Lung microvascular endothelial cell (primary cell): ENCODE measurements around the gene MRPL24. TPM values are rescaled to one million over a fixed set of nuclear protein-coding genes. Genes with fewer than 3 reads are reported as not detected.
"Not testable (repeated sequence)": the region's sequence is repeated elsewhere in the genome, so short reads cannot be mapped to it uniquely, and the experiment has no call there.

Experiments
- DNase-seq, 2 donors: peaks; one replicate each; pipeline versions ENCODE4 v3.0.0 to v3.0.0-alpha.2; 2010; ENCODE audit warnings: low read depth in 2 of 2
- total RNA-seq: library from RNA; depleted of rRNA; stranded (reverse); fragments of >200 nt; gene quantifications from 2 replicates; pipeline ENCODE4 v1.2.1, GENCODE V29; 2014

MRPL24 gene
- total RNA-seq, 1 donor from 2014 or later: 40.3 TPM

DNA sequence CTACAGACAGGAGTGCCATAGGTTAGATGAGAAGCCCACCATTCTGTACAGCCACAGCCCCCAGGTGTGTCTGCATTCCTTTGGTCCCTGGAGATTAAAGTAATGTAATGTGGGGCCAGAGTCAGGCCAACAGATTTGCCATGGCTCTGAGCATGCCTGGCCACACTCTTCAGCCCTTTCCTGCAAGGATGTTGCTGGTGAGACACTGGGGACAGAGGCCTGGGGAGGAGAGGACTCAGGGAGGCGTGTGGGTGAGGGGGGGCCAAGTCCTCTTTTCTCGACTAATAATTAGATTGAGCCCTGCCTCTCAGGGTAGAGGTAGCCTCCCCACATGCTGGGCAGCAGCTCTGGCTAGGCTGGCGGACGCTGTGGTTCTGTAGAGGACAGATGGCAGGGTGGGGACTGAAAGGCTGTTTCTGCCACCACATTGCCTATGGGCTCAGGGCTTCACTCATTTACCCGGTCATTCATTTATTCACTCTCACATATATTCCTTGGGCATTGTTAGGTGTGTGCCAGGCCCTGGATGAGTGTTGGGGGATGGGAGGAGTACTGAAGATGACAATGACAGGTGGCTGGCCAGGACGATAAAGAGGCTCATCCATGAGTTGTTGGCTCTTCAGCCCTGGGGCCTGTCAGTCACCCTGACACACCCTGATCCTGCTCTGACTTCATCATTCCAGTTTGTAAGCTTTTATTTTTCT is 19.4 kb upstream of the MRPL24 start:
- DNase-seq: no peak

DNA sequence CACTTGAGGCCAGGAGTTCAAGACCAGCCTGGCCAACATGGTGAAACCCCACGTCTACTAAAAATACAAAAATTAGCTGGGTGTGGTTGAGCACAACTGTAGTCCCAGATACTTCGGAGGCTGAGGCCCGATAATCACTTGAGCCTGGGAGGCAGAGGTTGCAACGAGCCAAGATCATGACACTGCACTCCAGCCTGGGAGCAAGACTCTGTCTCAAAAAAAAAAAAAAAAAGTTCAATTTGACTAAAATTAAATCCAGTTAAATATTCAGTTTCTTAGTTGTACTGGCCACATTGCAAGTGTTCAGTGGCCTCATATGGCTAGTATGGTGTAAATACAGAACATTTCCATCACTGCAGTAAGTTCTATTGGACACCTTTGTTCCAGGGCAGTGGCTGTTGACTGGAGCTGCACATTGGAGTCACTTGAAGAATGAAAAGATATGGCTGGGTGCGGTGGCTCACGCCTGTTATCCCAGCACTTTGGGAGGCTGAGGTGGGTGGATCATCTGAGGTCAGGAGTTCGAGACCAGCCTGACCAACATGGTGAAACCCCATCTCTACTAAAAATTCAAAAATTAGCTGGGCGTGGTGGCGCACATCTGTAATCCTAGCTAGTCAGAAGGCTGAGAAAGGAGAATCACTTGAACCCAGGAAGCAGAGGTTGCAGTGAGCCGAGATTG is 16.8 kb upstream of the MRPL24 start:
- DNase-seq: not testable (repeated sequence)

DNA sequence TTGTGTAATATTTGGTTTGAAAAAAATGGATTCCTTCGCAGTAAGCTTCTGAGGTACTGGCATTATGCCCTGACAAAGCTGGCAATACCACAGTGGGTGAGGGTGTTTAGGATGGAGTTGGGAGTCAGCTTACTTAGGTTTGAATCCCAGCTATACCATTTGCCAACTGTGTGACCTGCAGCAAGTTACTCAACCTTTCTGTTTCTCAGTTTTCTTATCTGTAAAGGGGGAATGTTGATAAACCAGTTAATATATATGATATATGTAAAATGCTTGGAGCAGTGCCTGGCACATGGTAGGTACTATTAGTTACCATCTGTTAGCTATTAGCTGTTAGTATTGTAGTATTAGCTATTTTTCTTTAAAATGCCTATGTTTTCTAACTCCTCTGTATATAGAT is 15.5 kb upstream of the MRPL24 start:
- no peak for DNase-seq

DNA sequence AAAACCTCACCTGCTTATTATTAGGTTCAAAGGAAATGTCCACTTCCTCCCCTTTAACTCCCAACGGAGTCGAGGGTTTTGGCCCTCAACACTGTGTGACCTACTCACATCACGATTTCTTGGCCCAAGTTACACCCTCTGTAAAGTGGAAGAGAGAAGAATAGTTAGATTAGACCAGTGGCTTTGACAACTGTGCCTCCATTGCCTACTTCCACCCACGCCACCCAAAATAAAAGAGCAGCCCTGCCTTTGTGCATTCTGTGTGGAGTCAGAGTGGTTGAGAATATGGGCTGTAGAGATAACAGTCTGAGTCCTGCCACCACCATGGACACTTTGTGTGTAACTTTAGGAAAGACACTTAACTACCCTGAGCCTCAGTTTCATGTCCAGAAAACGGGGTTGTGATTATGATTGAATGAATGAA is 14.7 kb upstream of the MRPL24 start:
- DNase-seq: no peak

DNA sequence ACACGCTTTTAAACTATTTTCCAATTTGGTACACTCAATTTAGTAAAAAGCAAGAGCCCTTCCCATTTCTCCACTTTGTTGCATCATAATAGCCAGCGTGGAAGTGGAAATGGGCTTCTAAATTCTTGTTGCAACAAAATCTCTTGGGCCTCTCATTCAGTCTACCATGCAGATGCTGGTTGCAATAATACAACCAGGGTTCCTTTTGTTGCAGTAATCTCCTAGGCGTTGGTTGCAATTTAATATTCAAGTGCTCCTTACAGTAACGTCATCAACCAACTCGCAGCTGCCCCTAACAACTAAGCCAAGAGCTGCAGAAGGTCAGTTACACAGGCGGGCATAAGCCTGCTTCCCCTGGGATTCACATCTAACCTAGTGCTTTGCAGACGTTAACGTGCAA is 13.3 kb upstream of the MRPL24 start:
- no peak for DNase-seq

DNA sequence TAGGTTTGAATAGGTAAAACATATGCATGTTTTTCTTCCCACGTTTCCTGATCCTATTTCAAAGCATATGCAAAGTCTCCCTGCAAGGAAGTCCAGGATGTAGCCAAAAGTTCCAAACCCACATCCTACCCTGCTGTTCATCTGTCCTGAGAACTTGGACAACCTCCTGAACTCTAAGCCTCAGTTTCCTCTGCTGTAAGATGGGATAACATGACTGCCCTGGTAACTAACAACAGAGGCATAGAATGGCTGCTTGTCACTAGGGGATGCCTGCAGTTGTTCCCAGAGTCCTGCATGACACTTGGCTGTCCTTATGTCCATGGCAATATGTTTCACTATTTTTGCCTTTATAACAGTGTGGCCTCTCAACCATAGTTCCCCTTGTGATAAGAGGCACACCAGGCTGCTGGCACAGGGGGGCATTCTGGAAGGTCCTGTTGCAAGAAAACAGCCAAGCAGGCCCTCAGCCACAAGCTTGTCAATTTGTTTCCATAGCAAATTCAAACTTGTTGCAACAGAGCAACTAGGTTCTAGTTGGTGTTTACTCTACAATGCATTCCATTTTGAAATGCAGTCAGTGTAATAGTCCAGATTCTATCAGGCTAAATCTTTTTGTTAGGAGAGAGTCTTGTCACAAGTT is 12.1 kb upstream of the MRPL24 start:
- peak; percentile 13 to 41 for DNase-seq

DNA sequence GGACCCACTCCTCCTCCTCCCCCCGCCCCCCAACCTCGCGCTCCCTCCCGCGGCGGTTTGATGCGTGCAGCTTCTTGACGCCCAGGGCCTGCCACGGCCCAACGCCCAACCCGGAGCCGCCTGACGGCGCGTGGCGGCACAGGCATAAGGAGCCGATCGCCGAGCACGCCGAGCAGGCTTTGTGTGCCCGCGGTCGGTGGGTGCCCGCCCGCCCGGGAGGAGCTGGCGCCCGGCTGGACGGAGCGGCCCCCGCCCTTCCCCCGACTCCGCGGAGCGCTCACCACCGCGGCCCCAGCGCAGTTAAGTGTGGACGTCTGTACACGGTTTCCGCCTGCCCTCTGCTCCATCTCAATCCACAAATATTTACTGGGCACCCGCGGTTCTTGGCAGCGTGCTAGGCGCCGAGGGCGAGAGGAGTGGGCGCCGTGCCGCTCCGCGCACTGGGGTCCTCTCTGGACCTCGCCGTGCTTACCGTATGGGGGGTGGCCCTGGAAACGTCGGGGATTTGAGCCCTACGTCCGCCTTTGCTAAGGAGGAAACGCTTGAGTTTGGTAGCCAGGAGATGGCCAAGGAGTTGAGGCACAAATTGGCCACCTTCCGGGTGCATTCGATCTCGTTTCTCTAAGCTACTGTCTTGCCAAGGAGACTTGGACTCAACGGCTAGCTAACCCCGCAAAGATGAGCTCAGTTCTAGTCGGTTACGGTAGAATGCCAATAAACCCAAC is 11.0 kb upstream of the MRPL24 start:
- DNase-seq: peak; percentile 97 to 98

DNA sequence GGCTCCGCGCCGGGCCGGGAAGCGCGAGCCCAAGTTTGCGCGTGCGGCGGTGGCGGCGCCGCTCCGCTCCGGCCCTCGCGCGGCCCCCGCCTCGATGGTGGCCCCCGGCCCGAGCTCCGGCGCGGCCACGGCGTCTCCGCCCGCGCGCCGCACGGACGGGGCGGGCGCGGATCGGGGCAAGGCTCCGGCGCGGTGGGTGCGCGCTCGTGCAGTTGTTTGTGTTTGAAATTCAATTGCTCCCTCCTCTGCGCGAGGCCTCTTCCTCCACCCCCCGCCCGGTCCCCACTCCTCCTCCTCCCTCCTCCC is 10.5 kb upstream of the MRPL24 start, which contains the start of gene HDGF:
Gene HDGF, minus strand, starts transcription at position 225 of the 306 bp plus-strand sequence. CDS start 246 bp downstream, outside the sequence.
- DNase-seq: no peak

DNA sequence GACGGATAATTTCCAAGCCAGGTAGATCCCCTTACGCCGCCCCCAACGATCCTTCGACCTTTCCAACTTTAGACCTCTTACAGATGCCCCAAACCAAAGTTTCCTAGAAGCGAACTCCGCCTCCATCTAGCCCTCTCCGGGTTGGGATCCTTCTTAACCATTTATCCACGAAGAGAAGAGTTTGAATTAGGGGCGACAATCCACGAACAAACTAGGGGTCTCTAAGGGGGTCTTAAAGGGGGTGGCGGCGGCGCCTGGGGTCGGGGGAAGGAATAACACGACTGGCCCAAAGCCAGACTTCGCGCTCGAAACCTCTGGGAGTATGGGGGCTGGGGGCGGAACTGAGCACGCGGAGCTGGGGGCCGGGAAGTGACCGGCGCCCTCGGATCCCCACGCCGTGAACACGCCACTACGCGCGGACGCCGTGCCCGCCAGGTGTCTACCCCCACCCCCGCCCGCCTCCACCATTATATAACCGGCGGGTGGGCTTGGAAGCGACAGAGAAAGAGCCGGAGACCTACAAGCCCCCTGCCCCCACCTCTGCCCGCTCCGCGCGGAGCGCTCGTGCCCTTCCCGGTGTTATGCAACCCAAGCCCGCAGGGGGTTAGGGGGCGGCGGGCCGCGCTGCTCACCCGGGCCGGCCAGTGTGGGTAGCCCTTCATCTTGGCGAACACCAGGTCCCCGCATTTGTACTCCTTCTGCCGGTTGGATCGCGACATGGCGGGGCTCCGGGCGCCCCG is 10.0 kb upstream of the MRPL24 start:
- peak; percentile 43 to 56 for DNase-seq

DNA sequence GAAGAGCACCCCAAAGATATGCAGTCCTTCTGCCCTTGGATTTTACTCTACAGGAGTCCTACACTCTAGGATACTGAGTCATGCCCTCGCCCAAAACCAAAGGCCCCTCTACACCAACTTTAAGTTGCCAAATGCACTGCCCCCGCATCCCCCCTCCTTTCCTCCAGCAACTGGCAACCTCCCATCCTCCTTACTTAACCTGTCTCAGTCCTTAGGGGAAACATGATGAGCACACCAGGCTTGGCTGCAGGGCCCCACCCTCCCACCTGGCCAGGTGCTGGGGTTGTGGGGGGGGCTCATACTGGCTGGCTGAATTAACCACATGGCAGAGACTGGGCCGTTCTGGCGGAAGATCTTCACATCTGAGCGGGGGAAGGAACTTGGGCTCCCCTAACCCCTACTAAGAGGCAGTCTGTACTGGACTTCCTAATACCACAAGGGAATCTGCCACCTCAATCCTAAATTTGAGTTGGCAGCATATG is 9.3 kb upstream of the MRPL24 start:
- DNase-seq: peak; percentile 9 to 10

DNA sequence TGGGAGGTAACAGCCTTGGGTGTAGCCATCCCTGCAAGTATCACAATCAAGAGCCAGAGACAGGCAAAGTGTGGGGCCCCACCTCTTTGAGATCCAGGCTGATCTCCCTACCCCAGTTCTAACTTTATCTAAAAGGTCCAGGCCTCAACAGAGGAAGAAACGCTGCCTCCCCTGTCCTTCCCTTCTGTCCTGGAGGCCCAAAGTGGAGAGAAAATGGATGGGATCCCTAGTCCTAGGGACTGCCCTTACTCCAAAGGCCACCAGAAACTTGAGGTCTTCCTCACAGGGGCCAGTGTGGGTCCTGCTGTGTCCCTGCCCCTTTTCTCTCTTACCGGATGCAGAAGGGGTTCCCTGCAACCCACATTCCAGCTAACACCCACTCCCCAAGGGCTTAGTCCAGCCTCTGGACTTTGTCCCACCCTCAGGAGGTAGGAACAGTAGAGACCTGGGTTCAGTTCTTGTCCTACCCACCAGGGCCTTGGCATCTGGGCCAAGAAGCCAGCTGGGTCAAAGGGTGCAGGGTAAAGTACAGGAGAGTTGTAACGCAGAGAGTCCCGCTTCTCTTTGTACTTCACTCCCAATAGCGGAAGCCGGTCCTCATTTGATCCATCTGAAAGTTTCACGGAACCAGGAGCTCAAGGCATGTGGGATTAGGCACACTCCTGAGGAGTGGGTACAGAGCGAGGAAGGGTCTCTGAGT is 8.7 kb upstream of the MRPL24 start:
- peak in 1 of 2 donors; percentile 9 for DNase-seq

DNA sequence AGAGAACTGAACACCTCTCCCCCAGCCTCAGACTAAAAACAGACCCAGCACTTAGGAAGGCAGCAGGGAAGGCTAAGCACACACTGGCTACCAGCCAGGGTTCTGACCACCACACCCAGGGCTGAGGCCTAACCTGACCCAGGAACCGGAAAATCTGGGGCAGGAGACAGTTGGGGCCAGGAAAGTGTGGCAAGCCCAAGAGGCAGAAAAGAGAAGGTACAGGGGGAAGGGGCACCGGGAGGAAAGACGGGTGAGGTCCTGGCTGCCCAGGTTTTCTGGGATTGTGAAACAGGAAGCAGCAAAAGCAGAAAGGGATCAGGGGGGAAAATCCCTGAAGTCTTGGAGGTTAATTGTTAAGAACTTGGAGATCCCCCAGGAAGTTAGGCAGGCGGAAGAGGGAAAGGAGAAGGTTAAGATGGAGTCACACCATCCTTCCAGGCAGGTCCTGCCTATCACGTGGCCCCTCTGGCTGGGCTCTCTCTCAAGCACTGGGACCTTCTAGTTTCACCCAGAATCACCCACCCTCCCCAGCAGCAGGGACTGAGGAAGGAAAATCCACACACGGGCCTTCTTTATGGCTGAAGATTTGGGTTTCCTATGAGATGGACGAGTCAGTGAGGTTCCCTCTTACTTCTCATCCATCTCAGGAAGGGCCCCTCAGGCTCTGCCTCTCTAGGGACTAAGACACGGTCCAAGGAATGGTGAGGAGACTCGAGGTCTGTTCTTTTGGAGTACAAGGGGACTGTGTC is 8.0 kb upstream of the MRPL24 start:
- DNase-seq: peak; percentile 50 to 79

DNA sequence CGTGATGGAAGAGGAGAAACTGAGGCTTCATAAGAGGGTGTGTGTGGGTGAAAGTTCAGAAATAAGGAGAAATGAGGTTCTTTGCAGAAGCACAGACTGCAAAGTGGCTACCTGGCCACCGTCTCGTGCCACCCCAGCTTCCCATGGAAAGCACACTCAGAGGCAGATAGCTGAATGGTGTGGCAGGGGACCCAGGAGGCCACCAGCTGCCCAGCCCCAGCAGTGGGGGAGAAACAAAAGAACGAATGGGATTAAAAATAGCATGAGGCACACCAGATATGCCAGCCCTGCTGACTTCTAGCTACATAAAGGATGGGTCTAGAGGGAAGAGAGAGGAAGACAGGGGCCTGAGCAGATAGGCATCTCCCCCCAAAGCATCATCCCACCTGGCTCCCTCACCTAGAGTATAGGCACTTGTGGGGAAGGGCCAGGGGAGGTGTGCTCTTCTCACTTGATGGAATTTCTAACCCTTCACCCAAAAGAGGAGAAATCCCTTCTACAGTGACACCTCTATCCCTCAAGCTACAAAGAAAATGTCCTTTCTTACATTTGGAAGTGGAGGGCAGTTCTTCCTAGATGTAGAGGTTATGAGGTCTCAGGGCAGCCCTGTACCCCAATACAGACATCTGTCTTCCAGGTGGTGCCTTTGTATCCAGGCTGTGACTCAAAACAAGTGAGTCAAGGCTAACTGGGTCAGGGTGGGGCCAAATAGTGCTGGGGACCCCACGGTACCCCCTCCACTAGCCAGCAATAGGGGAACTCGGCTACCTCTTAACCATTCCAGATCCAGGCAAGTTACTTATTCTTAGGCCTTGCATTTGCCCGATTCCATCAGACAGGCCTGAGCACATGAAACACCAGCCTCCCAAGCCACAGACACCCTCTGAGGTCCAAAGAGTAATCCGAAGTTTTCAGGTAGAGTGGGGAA is 7.1 kb upstream of the MRPL24 start:
- peak; percentile 9 to 36 for DNase-seq

DNA sequence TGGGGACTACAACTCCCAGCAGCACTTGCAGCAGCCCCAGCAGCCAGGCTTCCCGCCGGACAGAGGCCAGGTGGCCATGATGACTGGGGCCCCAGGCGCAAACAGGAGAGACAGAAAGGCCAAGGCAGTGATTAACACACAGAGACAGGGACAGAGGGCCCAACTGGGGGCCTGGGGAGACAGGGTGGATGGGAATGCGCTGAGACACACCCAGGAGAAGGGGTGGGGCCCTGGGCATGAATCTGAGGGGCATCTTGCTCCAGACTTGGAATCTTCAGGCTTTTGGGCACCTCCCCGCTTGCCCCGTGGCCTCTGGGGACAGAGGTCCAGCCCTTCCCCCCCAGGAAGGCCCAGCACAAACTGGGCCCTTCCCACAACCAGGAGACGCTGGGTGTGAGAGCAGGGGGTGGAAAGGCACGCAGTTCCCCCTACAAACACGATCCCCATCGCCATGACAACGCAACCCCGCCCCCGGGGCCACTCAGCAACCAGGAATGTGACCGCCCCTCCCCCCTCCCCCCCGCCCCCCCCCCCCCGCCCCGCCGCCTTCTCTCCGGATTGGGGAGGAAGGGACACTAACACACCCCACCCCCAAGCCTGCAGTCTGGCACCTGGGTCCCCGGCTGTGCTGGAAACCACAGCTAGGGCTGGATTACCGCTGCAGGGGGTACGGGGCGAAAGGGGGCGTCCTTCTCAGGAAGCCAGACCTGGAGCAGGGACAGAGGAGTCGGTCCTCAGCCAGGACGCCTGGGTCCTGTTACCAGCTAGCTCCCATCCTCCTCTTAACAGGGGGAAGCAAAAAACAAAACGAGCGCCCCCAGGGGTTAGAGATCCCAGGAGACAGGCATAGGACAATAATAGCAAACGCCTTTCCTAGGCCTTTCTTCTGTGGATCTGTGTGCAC is 6.1 kb upstream of the MRPL24 start:
- DNase-seq: peak; percentile 95 to 97

DNA sequence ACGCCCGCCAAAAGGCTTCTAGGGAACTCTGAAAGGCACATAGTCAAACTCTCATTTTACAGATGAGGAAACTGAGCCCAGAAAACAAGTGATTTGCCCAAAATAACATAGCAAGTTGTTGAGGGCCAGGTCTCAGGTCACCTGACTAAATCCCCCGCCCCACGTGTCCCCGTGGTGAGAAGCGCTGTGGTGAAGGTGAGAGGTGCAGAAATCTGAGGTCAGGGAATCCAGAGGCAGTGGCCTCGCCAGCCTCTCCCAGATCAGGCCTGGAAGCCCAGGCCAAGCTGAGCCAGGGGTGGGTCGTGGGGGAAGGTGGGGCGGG is 5.5 kb upstream of the MRPL24 start:
- DNase-seq: no peak

DNA sequence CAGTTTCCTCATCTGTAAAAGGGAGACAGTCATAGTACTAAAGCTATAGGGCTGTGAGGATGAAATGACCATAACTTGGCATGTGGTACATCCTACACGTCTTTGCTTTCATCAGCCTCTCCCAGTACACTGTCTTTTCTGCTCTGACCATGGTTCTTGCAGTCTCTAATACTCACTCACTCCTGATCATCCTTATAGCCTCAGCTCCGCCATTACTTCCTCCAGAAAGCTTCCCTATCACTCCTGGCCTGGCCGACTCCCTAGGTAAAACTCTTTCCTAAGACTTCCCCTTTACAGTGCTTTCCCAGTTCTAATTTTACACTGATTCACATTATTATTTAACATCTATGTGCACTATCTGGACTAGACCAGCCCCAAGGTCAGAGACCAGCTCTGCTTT is 5.0 kb upstream of the MRPL24 start:
- no peak for DNase-seq

DNA sequence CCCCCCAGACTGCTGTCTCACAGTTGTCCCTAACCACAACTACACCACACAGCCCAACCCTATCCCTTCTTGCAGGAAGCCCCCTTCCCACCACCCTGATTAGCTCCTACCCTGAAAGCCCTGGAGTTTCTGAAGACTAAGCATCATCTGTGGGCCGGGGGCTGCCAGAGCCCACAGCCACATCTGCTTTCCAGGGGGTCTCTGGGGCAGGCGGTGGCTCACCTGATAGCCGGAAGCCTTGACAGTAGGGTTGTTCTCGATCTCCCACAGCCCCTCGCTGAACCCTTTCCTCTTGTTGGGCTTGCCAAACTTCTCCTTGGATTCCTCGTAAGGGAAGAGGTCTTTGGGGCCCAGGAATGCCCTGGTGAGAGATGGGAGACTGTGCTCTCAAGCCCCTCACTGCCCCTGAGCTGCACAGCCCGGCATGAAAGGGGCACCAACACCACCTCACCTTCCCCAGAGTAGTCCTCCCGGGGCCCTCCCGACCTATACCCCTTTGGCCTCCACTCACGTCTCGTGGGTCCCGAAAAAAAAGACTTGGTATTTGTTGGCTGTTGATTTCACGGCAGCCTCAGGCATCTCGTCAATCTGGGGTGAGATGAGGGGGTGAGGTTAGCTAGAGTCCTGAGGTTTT is 4.0 kb upstream of the MRPL24 start:
- no peak for DNase-seq
